ENCODE results near the gene ZNF655. TPM values are rescaled to one million over a fixed set of nuclear protein-coding genes. Genes with fewer than 3 reads are reported as not detected.

The ZNF655 gene
- total and polyA plus RNA-seq, 2 experiments from 2014 or later: 20.6 to 55.8 TPM

DNA sequence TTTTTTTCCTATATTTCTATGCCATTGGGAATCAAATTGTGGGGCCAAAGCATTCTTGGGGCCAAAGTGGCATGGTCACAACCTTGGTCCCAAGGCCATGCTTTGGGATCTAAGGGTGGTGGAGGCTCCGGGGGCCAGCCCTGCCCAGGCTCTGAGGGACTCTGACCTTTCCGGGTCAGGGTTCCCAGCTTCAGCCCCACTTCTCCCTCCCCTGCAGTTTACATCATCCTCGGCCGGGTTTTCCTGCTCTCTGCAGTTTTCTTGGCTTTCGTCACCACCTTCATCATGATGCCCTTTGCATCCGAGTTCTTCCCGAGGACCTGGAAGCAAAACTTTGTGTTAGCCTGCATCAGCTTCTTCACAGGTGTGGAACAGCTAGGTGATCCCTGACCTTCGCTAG lies 48.1 kb downstream of the ZNF655 start (continued):
- TF ChIP-seq JUNB (IDR thresholded peaks at IDR 0.05; ENCODE audit: unreplicated experiment) (no peak), POLR2AphosphoS5 (IDR thresholded peaks at IDR 0.05; ENCODE audit: low read depth) (no peak), ZNF331 (CRISPR knock-in tag; IDR thresholded peaks at IDR 0.05; ENCODE audit: low read depth) (no peak), NANOG (IDR thresholded peaks at IDR 0.05; ENCODE audit: borderline replicate concordance) (no peak), ZNF114 (CRISPR knock-in tag; IDR thresholded peaks at IDR 0.05) (no peak), CREB1 (CRISPR knock-in tag; IDR thresholded peaks at IDR 0.05; ENCODE audit: low read depth) (no peak), STAT1 (IDR thresholded peaks at IDR 0.05; ENCODE audit: unreplicated experiment) (no peak)
- TF ChIP-seq, protein P1, sequence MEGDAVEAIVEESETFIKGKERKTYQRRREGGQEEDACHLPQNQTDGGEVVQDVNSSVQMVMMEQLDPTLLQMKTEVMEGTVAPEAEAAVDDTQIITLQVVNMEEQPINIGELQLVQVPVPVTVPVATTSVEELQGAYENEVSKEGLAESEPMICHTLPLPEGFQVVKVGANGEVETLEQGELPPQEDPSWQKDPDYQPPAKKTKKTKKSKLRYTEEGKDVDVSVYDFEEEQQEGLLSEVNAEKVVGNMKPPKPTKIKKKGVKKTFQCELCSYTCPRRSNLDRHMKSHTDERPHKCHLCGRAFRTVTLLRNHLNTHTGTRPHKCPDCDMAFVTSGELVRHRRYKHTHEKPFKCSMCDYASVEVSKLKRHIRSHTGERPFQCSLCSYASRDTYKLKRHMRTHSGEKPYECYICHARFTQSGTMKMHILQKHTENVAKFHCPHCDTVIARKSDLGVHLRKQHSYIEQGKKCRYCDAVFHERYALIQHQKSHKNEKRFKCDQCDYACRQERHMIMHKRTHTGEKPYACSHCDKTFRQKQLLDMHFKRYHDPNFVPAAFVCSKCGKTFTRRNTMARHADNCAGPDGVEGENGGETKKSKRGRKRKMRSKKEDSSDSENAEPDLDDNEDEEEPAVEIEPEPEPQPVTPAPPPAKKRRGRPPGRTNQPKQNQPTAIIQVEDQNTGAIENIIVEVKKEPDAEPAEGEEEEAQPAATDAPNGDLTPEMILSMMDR (conservative IDR thresholded peaks at IDR 0.05; ENCODE audit: low read depth in 2 of 2): no peak

DNA sequence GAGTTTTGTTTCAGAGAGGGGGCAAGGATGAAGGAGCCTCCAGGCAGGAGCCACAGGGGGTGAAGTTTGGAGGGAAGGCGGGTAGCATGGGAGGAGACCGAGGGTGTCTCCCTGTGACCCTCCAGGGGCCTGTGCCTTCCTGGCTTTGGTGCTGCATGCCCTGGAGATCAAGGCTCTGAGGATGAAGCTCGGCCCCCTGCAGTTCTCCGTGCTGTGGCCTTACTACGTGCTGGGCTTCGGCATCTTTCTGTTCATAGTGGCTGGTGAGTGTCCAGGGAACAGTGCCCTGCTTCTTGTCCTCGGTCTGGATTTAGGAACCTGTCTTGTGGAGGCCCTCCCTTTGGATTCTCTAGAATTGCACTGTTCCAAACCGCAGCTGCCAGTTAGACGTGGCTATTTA lies 49.1 kb downstream of the ZNF655 start:
- Mint-ChIP-seq H3K4me1 (no peaks in the 10 kb centered on the region), H3K27me3 (ENCODE audit: insufficient read depth, low read depth, poor library complexity) (peaks cover 1% of the 10 kb centered on the region), H3K4me3 (no peak overlapping the region), H3K9me3 (no peaks in the 10 kb centered on the region), H3K27ac (no peak overlapping the region), H3K36me3 (ENCODE audit: low read depth) (no peaks in the 10 kb centered on the region)
- no peaks in the 10 kb centered on the region for H3K27me3 ChIP-seq (ENCODE audit: insufficient read depth)
- H3K4me1 ChIP-seq (ENCODE audit: insufficient read depth): no peaks in the 10 kb centered on the region
- ATAC-seq (no peak), DNase-seq (ENCODE audit: low spot score) (no peak)
- H3K79me2 ChIP-seq (replicated peaks; ENCODE audit: insufficient read depth): no peaks in the 10 kb centered on the region
- H3K36me3 ChIP-seq (ENCODE audit: insufficient read depth): no peaks in the 10 kb centered on the region
- no peaks in the 10 kb centered on the region for H3K9me2 ChIP-seq (ENCODE audit: insufficient read depth)
- no peak overlapping the region for H3K27ac ChIP-seq (ENCODE audit: low read depth)
- no peak overlapping the region for H3K4me3 ChIP-seq
- no peaks in the 10 kb centered on the region for H3F3A ChIP-seq (replicated peaks; ENCODE audit: low read depth)
- H2AFZ ChIP-seq: no peak overlapping the region
- no peak overlapping the region for H3K4me2 ChIP-seq
- no peaks in the 10 kb centered on the region for H4K20me1 ChIP-seq (replicated peaks; ENCODE audit: insufficient read depth)
- TF ChIP-seq, protein P2, sequence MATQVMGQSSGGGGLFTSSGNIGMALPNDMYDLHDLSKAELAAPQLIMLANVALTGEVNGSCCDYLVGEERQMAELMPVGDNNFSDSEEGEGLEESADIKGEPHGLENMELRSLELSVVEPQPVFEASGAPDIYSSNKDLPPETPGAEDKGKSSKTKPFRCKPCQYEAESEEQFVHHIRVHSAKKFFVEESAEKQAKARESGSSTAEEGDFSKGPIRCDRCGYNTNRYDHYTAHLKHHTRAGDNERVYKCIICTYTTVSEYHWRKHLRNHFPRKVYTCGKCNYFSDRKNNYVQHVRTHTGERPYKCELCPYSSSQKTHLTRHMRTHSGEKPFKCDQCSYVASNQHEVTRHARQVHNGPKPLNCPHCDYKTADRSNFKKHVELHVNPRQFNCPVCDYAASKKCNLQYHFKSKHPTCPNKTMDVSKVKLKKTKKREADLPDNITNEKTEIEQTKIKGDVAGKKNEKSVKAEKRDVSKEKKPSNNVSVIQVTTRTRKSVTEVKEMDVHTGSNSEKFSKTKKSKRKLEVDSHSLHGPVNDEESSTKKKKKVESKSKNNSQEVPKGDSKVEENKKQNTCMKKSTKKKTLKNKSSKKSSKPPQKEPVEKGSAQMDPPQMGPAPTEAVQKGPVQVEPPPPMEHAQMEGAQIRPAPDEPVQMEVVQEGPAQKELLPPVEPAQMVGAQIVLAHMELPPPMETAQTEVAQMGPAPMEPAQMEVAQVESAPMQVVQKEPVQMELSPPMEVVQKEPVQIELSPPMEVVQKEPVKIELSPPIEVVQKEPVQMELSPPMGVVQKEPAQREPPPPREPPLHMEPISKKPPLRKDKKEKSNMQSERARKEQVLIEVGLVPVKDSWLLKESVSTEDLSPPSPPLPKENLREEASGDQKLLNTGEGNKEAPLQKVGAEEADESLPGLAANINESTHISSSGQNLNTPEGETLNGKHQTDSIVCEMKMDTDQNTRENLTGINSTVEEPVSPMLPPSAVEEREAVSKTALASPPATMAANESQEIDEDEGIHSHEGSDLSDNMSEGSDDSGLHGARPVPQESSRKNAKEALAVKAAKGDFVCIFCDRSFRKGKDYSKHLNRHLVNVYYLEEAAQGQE (IDR thresholded peaks at IDR 0.05; ENCODE audit: unreplicated experiment): no peak
- no peak for TF ChIP-seq ZNF114 (CRISPR knock-in tag; IDR thresholded peaks at IDR 0.05)
- TF ChIP-seq STAT1 (IDR thresholded peaks at IDR 0.05; ENCODE audit: unreplicated experiment): no peak
- TF ChIP-seq, protein P3, sequence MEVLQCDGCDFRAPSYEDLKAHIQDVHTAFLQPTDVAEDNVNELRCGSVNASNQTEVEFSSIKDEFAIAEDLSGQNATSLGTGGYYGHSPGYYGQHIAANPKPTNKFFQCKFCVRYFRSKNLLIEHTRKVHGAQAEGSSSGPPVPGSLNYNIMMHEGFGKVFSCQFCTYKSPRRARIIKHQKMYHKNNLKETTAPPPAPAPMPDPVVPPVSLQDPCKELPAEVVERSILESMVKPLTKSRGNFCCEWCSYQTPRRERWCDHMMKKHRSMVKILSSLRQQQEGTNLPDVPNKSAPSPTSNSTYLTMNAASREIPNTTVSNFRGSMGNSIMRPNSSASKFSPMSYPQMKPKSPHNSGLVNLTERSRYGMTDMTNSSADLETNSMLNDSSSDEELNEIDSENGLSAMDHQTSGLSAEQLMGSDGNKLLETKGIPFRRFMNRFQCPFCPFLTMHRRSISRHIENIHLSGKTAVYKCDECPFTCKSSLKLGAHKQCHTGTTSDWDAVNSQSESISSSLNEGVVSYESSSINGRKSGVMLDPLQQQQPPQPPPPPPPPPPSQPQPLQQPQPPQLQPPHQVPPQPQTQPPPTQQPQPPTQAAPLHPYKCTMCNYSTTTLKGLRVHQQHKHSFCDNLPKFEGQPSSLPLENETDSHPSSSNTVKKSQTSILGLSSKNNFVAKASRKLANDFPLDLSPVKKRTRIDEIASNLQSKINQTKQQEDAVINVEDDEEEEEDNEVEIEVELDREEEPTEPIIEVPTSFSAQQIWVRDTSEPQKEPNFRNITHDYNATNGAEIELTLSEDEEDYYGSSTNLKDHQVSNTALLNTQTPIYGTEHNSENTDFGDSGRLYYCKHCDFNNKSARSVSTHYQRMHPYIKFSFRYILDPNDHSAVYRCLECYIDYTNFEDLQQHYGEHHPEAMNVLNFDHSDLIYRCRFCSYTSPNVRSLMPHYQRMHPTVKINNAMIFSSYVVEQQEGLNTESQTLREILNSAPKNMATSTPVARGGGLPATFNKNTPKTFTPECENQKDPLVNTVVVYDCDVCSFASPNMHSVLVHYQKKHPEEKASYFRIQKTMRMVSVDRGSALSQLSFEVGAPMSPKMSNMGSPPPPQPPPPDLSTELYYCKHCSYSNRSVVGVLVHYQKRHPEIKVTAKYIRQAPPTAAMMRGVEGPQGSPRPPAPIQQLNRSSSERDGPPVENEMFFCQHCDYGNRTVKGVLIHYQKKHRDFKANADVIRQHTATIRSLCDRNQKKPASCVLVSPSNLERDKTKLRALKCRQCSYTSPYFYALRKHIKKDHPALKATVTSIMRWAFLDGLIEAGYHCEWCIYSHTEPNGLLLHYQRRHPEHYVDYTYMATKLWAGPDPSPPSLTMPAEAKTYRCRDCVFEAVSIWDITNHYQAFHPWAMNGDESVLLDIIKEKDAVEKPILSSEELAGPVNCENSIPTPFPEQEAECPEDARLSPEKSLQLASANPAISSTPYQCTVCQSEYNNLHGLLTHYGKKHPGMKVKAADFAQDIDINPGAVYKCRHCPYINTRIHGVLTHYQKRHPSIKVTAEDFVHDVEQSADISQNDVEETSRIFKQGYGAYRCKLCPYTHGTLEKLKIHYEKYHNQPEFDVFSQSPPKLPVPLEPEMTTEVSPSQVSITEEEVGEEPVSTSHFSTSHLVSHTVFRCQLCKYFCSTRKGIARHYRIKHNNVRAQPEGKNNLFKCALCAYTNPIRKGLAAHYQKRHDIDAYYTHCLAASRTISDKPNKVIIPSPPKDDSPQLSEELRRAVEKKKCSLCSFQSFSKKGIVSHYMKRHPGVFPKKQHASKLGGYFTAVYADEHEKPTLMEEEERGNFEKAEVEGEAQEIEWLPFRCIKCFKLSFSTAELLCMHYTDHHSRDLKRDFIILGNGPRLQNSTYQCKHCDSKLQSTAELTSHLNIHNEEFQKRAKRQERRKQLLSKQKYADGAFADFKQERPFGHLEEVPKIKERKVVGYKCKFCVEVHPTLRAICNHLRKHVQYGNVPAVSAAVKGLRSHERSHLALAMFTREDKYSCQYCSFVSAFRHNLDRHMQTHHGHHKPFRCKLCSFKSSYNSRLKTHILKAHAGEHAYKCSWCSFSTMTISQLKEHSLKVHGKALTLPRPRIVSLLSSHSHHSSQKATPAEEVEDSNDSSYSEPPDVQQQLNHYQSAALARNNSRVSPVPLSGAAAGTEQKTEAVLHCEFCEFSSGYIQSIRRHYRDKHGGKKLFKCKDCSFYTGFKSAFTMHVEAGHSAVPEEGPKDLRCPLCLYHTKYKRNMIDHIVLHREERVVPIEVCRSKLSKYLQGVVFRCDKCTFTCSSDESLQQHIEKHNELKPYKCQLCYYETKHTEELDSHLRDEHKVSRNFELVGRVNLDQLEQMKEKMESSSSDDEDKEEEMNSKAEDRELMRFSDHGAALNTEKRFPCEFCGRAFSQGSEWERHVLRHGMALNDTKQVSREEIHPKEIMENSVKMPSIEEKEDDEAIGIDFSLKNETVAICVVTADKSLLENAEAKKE (CRISPR knock-in tag; IDR thresholded peaks at IDR 0.05): no peak
- no peak for TF ChIP-seq CREB1 (CRISPR knock-in tag; IDR thresholded peaks at IDR 0.05; ENCODE audit: low read depth)
- TF ChIP-seq, protein P4, sequence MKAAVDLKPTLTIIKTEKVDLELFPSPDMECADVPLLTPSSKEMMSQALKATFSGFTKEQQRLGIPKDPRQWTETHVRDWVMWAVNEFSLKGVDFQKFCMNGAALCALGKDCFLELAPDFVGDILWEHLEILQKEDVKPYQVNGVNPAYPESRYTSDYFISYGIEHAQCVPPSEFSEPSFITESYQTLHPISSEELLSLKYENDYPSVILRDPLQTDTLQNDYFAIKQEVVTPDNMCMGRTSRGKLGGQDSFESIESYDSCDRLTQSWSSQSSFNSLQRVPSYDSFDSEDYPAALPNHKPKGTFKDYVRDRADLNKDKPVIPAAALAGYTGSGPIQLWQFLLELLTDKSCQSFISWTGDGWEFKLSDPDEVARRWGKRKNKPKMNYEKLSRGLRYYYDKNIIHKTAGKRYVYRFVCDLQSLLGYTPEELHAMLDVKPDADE (IDR thresholded peaks at IDR 0.05): no peak
- no peak for TF ChIP-seq JUNB (IDR thresholded peaks at IDR 0.05; ENCODE audit: unreplicated experiment)
- no peak for TF ChIP-seq NANOG (IDR thresholded peaks at IDR 0.05; ENCODE audit: borderline replicate concordance)
- TF ChIP-seq ZNF331 (CRISPR knock-in tag; IDR thresholded peaks at IDR 0.05; ENCODE audit: low read depth): no peak
- no peak for TF ChIP-seq EZH2 (IDR thresholded peaks at IDR 0.05; ENCODE audit: low read depth, unreplicated experiment)
- TF ChIP-seq POLR2AphosphoS5 (IDR thresholded peaks at IDR 0.05; ENCODE audit: low read depth): no peak
- TF ChIP-seq EZH2phosphoT487 (IDR thresholded peaks at IDR 0.05; ENCODE audit: unreplicated experiment): no peak

All from GM23338 (cell line).